Mucosa of gallbladder (tissue), 1 donor: ENCODE measurements around the gene CAND2. TPM values are rescaled to one million over a fixed set of nuclear protein-coding genes. Genes with fewer than 3 reads are reported as not detected.

Source experiments
- DNase-seq: peaks from one replicate; pipeline ENCODE4 v3.0.0-alpha.2; 2020; ENCODE audit warnings: low spot score
- total RNA-seq: library from RNA; stranded (reverse); gene quantifications from one replicate; pipeline ENCODE4 v1.2.1, GENCODE V29; 2021
- donor health status: DM: no; HTN: no; CAD: no.

The CAND2 gene
- total RNA-seq, 1 donor from 2014 or later = 12.1 TPM

DNA sequence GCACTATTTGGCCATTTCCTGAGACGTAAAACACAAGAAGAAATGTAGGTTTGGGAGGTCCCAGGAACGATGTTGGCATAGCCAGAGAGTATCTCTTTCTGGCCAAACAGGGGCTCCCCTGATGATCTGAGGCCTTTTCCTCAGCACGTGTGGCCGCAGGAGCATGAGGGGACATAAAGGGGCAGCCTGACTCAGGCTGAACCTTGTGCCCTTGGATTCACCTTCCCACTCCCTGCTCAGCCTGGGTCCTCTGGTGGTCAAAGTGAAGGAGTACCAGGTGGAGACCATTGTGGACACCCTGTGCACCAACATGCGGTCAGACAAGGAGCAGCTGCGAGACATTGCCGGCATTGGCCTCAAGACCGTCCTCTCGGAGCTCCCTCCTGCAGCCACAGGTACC is 10.6 kb downstream of the CAND2 start:
- DNase-seq = no peak

- no peak for DNase-seq
Measured at GRCh38 chr3:12807601-12808359, 11.3 kb downstream of the CAND2 start.

- no peak for DNase-seq
Measured at GRCh38 chr3:12808587-12808986, 12.1 kb downstream of the CAND2 start.

- DNase-seq = no peak
Measured at GRCh38 chr3:12809001-12809400, 12.5 kb downstream of the CAND2 start.

DNA sequence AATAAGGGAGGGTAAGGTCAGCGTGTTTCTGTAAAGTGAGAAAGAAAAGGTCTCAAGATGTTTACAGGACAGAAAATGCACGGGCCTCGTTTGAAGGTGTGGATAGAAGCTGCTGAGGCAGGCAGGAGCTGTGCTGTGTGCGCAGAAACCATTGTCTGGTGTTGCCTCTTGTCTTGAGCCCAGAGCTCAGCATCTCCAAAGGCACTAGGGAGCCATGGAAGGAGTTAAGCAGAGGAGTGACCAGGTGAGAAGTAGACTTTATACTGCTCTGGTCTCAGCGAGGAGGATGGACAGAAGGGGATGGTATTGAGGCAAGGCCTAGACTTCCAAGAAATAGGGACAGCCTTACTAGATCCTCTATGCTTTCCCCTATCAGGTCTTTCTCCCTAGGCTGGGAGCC is 13.0 kb downstream of the CAND2 start:
- no peak for DNase-seq

- DNase-seq = peak; percentile 96
Measured at GRCh38 chr3:12810013-12810780, 13.7 kb downstream of the CAND2 start.

DNA sequence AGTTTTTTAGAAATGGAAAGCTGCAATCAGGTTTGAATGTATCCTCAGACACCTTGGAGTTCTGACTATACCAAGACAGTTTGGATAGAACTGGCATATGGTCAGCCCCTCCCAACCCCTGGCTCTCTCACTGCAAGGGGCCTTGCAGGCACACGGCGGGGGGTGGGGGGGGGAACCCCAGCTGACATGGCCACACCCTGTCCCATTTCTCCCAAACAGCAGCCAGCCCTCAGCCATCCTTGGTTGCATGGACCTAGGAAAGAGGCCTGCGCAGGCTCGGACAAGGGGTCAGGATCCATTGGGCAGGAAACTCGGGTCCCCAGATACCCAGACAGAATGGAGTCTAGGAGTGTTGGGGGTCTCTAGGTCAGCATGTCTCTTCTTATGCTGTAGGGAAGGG is 14.5 kb downstream of the CAND2 start:
- DNase-seq = no peak

GRCh38 chr3:12812812-12813211 is 16.3 kb downstream of the CAND2 start:
- no peak for DNase-seq

DNA sequence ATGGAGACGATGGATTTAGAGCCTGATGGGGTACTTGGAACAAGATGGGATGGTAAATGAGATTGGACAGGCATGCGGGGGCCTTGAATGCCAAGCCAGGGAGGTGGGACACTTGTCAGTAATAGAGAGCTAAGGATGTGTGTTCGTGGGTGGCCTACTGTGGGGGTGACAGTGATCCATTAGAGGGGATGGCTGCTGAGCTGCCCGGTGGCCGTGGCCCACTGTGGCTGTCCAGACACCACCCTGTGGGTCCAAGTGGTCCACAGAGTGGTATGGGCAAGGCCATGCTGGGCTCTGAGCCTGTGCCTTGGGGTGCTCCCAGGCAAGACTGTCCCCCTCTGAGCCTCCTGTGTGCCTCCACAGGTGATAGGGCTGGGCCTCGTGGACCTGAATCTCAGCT is 17.5 kb downstream of the CAND2 start:
- no peak for DNase-seq

- DNase-seq = no peak
Measured at GRCh38 chr3:12815078-12815477, 18.6 kb downstream of the CAND2 start.

DNA sequence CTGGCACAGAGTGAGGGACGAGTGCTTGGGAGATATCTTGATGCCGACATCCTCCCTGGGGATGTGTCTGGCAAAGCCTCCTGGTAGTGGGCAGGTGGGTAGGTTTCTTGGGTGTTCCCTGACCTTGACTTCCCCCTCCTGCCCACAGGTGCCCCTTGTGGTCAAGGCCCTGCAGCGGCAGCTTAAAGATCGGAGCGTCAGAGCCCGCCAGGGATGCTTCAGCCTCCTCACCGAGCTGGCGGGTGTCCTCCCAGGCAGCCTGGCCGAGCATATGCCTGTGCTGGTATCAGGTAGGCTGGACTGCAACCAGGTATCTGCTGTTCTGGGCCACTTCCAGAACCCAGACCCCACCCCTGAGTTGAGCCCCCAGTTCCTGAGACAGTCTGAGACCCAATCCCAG is 19.2 kb downstream of the CAND2 start:
- DNase-seq = no peak

GRCh38 chr3:12816521-12817342 is 20.3 kb downstream of the CAND2 start:
- DNase-seq = no peak

DNA sequence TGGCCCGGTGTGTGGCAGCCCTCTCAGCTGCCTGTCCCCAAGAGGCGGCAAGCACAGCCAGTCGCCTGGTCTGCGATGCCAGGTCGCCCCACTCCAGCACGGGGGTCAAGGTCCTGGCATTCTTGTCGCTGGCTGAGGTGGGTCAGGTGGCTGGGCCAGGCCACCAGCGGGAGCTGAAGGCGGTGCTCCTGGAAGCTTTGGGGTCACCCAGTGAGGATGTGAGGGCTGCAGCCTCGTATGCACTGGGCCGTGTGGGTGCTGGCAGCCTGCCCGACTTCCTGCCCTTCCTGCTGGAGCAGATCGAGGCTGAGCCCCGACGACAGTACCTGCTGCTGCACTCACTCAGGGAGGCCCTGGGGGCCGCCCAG is 20.8 kb downstream of the CAND2 start:
- DNase-seq = no peak

- no peak for DNase-seq
Measured at GRCh38 chr3:12818273-12818672, 21.8 kb downstream of the CAND2 start.

GRCh38 chr3:12818773-12819172 is 22.3 kb downstream of the CAND2 start:
- DNase-seq = no peak

DNA sequence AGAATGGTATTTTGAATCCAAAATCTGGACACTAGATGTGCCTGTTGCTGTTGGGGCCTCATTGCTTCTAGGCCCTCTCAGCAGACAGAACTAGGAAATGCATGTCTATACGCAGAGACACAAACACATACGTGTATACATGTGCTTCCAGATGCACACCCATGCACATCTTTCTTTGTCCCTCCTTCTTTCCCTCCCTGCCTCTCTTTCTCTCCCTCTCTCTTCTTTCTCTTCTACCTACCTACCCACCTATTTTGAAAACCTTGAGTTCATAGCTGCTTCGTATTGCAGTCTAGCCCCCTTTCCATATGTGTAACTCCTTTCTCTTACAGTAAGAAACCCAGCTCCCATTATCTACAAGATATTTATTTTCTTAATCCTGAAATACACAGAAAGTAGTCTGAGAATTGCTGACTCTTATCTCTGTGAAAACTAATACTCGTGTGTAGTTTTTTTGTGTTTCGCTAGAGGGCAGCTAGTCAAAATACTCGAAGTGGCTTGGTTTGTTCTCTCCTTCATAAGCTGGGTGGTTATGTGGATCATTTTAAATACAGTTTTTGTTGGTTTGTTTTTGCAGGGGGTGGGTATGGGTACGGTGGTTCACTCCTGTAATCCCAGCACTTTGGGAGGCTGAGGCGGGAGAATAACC is 26.4 kb downstream of the CAND2 start:
- DNase-seq = no peak

DNA sequence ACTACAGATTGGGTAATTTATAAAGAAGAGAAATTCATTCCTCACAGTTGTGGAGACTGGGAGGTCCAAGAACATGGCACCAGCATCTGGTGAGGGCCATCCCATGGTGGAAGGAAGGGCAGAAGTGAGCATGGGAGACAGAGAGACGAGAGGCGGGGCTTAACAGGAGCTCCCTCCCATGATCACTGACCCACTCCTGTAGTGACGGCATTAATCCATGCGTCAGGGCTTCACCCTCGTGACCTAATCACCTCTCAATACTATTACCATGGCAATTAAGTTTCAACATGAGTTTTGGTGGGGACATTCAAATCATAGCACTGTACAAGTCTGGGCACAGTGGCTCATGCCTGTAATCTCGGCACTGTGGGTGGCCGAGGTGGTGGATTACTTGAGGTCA is 27.8 kb downstream of the CAND2 start:
- DNase-seq = no peak

- no peak for DNase-seq
Measured at GRCh38 chr3:12825156-12825555, 28.7 kb downstream of the CAND2 start.

- DNase-seq = no peak
Measured at GRCh38 chr3:12828751-12829150, 32.3 kb downstream of the CAND2 start.

DNA sequence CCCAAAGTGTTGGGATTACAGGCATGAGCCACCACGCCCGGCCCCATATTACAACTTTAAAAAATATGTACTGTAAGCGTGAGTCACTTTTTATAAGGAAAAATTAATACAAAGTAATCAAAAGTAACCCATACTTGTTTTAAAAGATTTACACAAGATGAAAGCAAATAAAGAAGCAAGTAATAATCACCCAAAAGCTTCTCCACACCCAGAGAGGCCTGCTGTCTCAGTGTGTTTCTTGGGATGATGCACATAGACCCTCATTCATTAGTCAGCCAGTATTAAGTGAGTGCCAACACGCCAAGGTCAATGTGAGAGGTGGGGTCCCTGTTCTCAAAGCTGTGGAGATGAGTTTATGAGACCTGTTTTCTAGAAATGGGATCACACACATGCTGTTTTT is 32.9 kb downstream of the CAND2 start:
- no peak for DNase-seq

DNA sequence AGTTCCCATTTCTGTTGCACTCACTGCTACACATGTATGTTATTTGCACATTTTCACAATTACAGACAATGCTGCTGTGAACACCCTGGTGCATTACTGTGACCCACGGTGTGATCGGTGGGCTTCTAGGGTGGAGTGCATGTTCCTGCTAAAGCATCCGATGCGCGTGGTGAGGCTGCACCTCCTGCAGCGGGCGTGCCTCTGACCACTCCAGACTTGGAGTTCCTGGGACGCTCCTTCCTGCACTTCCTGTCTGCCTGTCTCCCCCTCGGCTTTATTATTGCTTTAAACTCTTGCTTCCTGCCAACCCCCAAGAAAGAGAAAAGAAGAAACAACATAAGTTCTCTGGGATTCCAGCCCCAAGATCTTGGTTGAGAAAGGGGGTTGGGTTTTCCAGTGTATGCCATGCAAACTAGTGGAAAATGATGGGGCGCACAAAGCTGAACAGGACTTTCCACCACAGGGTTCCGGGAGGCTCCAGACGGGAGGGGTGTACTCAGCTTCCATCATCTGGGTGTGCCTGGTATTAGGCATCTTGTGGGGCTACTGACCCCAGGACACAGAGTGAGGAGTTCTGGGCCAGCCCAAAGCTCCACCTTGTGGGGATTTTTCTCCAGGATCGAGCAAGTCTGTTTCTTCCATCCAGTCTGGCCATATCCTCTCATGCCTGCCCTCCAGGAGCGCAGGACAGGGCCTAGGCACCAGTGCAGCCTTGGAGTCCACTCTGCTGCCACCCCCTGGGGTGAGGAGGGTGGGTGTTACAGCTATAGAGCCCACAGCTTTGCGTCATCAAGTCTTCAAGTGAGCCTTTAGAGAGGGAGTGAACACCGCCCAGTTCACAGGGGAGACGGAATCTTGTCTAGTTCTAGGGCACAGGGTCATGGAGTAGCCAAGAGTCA is 33.7 kb downstream of the CAND2 start:
- no peak for DNase-seq
